ENCODE results near the gene RHBDF2. TPM values are rescaled to one million over a fixed set of nuclear protein-coding genes. Genes with fewer than 3 reads are reported as not detected.

RHBDF2 gene
- total RNA-seq, 2 experiments from 2014 or later: 23.9 to 28.4 TPM

- POLR2A ChIA-PET: interaction anchor here (0.6 to 0.7 kb wide), 2 partner anchors 260 to 263 kb away, joined by 3 to 6 read pairs; no protein-coding TSS in a partner anchor
- intact Hi-C loops (cut with DNase I, micrococcal nuclease): no loop called here
- ATAC-seq: no peak
- Mint-ChIP-seq H3K27ac (no peak overlapping the region), H3K4me1 (no peaks in the 10 kb centered on the region), H3K27me3 (no peaks in the 10 kb centered on the region), H3K9me3 (ENCODE audit: low read depth) (no peaks in the 10 kb centered on the region), H3K36me3 (ENCODE audit: low read depth) (peaks cover 3% of the 10 kb centered on the region), H3K4me3 (no peak overlapping the region)
- DNase-seq: no peak
- CTCF ChIA-PET: interaction anchor here (0.8 to 2.7 kb wide), 10 partner anchors 10 to 172 kb away, joined by 3 to 26 read pairs (median 5); partner anchors contain the start of gene UBE2O
Measured at GRCh38 chr17:76467809-76468633, 33.2 kb downstream of the RHBDF2 start.

DNA sequence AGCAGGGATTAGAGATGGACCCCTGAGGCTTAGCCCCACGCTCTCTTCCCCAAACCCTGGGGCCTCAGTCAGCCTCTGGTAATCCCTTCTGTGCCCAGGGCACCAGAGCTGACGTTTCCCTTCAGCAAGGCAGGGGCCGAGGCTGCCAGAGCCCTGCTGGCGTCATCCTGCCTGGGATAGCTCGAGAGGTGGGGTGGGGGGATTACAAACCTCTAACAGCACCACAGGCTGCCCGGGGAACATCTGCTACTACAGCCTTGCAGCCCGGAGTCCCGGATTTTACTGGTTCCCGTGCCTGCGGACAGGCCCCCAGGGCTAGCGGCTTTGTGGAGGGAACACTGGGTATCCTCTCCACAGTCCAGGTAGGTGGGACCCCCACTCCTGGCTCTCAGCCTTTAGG is 33.9 kb downstream of the RHBDF2 start, which contains the start of gene AANAT:
Gene AANAT, plus strand, starts transcription at position 238 of the 400 bp plus-strand sequence. CDS start 1,144 bp downstream, outside the sequence.
- no peak for DNase-seq
- intact Hi-C loops (cut with DNase I, micrococcal nuclease): no loop called here
- no peaks in the 10 kb centered on the region for H3K4me1 Mint-ChIP-seq
- no peaks in the 10 kb centered on the region for H3K9me3 Mint-ChIP-seq (ENCODE audit: low read depth)
- no peaks in the 10 kb centered on the region for H3K27me3 Mint-ChIP-seq
- H3K27ac Mint-ChIP-seq: no peak within 1 kb of the TSS
- H3K4me3 Mint-ChIP-seq: no peak within 1 kb of the TSS
- no peak for ATAC-seq
- ChIA-PET POLR2A (interaction anchor here (0.6 to 0.7 kb wide), 2 partner anchors 260 to 263 kb away, joined by 3 to 6 read pairs; no protein-coding TSS in a partner anchor), CTCF (interaction anchor here (0.6 to 2.7 kb wide), 13 partner anchors 10 to 220 kb away, joined by 3 to 26 read pairs (median 5); partner anchors contain the start of gene UBE2O)
- peaks cover 3% of the 10 kb centered on the region for H3K36me3 Mint-ChIP-seq (ENCODE audit: low read depth)

DNA sequence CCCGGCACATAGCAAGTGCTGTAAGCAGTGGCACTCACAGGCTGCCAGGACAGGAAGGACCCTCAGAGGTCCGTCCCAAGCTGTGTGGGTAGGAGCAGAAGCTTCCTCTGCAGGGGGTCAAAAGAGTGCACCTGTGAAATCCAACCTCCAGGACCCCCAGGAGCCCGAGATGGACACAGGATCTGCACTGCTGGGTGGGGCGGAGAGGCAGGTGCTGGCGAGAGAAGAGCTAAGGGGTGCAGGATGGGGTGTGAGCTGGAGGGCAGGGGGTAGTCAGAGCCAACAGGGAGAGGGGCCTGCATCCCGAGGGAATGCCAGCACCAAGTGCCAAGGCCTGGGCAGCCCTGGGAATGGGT is 34.5 kb downstream of the RHBDF2 start:
- no peak overlapping the region for H3K4me3 Mint-ChIP-seq
- H3K36me3 Mint-ChIP-seq (ENCODE audit: low read depth): peaks cover 3% of the 10 kb centered on the region
- no peaks in the 10 kb centered on the region for H3K4me1 Mint-ChIP-seq
- H3K27ac Mint-ChIP-seq: no peak overlapping the region
- intact Hi-C loops (cut with DNase I, micrococcal nuclease): loop anchor here (1.0 kb wide), 2 partner anchors 35 to 40 kb away; partner anchors contain the start of gene RHBDF2 (in 1 of the 2)
- H3K27me3 Mint-ChIP-seq: no peaks in the 10 kb centered on the region
- ChIA-PET POLR2A (no interaction called here), CTCF (interaction anchor here (0.6 to 2.7 kb wide), 11 partner anchors 9 to 219 kb away, joined by 3 to 26 read pairs (median 6); partner anchors contain the start of gene UBE2O)
- DNase-seq: no peak
- H3K9me3 Mint-ChIP-seq (ENCODE audit: low read depth): no peaks in the 10 kb centered on the region
- no peak for ATAC-seq

GRCh38 chr17:76462556-76463290 is 38.5 kb downstream of the RHBDF2 start:
- POLR2A ChIA-PET: interaction anchor here (0.6 kb wide), 1 partner anchor 40 kb away, joined by 3 read pairs; no protein-coding TSS in a partner anchor
- no peak for ATAC-seq
- CTCF ChIA-PET: interaction anchor here (1.2 to 2.1 kb wide), 2 partner anchors 9 to 44 kb away, joined by 6 to 9 read pairs; no protein-coding TSS in a partner anchor

GRCh38 chr17:76461765-76462555 is 39.3 kb downstream of the RHBDF2 start:
- DNase-seq (no peak), ATAC-seq (no peak)
- H3K9me3 Mint-ChIP-seq (ENCODE audit: low read depth): no peaks in the 10 kb centered on the region
- intact Hi-C loops (cut with DNase I, micrococcal nuclease): no loop called here
- POLR2A ChIA-PET: interaction anchor here (0.6 kb wide), 1 partner anchor 41 kb away, joined by 3 read pairs; no protein-coding TSS in a partner anchor
- H3K4me1 Mint-ChIP-seq: no peaks in the 10 kb centered on the region
- no peaks in the 10 kb centered on the region for H3K27me3 Mint-ChIP-seq
- H3K4me3 Mint-ChIP-seq: no peak overlapping the region
- H3K36me3 Mint-ChIP-seq (ENCODE audit: low read depth): no peaks in the 10 kb centered on the region
- H3K27ac Mint-ChIP-seq: no peak overlapping the region
- CTCF ChIA-PET: interaction anchor here (1.2 to 2.1 kb wide), 2 partner anchors 8 to 45 kb away, joined by 6 to 9 read pairs; no protein-coding TSS in a partner anchor

More at GRCh38 chr17:76462556-76463290, 38.5 kb downstream of the RHBDF2 start:
- Mint-ChIP-seq H3K4me3 (no peak overlapping the region), H3K9me3 (ENCODE audit: low read depth) (no peaks in the 10 kb centered on the region), H3K27ac (no peak overlapping the region), H3K4me1 (no peaks in the 10 kb centered on the region), H3K27me3 (no peaks in the 10 kb centered on the region), H3K36me3 (ENCODE audit: low read depth) (no peaks in the 10 kb centered on the region)
- no peak for DNase-seq
- intact Hi-C loops (cut with DNase I, micrococcal nuclease): no loop called here

- CTCF ChIA-PET: interaction anchor here (0.6 to 2.3 kb wide), 9 partner anchors 10 to 314 kb away, joined by 3 to 6 read pairs (median 3); no protein-coding TSS in a partner anchor
- Mint-ChIP-seq H3K36me3 (ENCODE audit: low read depth) (no peaks in the 10 kb centered on the region), H3K27me3 (no peaks in the 10 kb centered on the region), H3K27ac (no peak overlapping the region), H3K4me3 (no peak overlapping the region), H3K9me3 (ENCODE audit: low read depth) (no peaks in the 10 kb centered on the region), H3K4me1 (no peaks in the 10 kb centered on the region)
- no peak for ATAC-seq
- intact Hi-C loops (cut with DNase I, micrococcal nuclease): loop anchor here in 1 of 2 experiments (10.0 kb wide), 1 partner anchor 825 kb away; no protein-coding TSS in a partner anchor
- no peak for DNase-seq
- POLR2A ChIA-PET: no interaction called here
Measured at GRCh38 chr17:76459674-76460073, 41.5 kb downstream of the RHBDF2 start.

DNA sequence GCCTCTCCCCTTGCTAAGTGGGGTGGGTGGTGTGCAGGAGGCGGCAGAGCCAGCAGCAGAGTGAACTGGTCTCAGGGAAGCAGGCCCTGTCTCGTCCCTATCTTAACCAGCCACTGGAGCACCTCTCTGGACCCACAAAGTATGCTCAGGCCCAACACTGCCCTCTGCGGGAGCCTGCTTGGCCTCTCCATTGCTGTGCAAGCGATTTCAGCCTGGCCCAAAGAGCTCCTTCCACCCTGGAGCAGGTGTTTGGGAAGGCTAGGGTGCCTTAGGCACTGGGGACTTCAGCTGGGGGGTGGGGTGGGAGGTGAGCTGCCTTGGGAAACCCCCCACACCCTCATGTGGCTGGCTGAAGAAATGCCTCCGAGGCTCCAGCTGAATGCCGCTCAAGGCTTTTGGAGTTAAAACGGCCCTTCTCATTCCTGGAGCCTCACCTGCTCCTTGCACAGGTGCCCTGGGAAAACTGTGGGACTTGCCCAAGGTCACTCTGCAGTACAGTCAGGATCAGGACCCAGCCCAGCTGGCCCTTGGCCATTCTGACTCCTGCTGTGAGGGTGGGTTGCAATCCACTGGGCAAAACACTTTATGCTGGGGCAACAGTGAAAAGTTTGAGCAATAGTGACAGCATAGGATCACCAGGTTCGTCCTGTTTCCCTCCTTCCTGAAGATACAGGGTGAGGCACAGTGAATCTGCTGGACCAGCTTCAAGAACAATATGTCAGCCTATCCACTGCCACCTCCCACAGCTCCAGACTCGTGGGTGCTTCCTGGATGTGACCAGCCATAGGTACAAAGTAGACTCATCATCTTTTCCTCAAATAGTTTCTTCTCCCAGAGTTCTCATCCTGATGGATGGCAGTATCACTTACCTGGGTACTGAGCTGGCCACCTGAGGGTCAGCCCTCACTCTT is 42.4 kb downstream of the RHBDF2 start:
- no peaks in the 10 kb centered on the region for H3K27me3 Mint-ChIP-seq
- ATAC-seq (peak; percentile 33), DNase-seq (peak; percentile 48)
- no peaks in the 10 kb centered on the region for H3K36me3 Mint-ChIP-seq (ENCODE audit: low read depth)
- ChIA-PET CTCF (interaction anchor here (0.6 to 3.0 kb wide), 12 partner anchors 8 to 209 kb away, joined by 3 to 12 read pairs (median 4); partner anchors contain the start of gene AANAT), POLR2A (interaction anchor here (0.5 kb wide), 2 partner anchors 36 to 395 kb away, joined by 3 read pairs; no protein-coding TSS in a partner anchor)
- no peaks in the 10 kb centered on the region for H3K4me1 Mint-ChIP-seq
- H3K4me3 Mint-ChIP-seq: no peak overlapping the region
- intact Hi-C loops (cut with DNase I, micrococcal nuclease): loop anchor here in 1 of 2 experiments (10.0 kb wide), 1 partner anchor 826 kb away; no protein-coding TSS in a partner anchor
- no peaks in the 10 kb centered on the region for H3K9me3 Mint-ChIP-seq (ENCODE audit: low read depth)
- no peak overlapping the region for H3K27ac Mint-ChIP-seq

DNA sequence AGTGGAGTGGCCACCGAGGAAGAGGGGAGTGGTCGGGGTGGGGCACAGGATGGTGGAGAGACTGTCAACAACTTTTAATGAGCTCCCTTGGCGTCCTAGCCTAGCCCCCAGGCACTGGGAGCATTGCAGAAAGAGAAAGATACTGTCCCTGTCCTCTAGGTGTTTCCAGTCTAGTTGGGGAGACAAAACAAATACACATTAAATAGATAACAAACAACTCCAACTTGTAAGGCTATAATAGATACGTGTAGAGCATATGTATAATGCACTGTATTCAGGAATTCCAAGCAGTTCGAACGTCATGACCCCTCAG is 47.8 kb downstream of the RHBDF2 start:
- H3K9me3 Mint-ChIP-seq (ENCODE audit: low read depth): no peaks in the 10 kb centered on the region
- intact Hi-C loops (cut with DNase I, micrococcal nuclease): loop anchor here (1.0 to 10.0 kb wide), 13 partner anchors 45 to 831 kb away; partner anchors contain the start of genes JMJD6 (in 1 of the 2), METTL23 (in 1 of the 2), PRPSAP1 (in 1 of the 2) and RHBDF2 (in 1 of the 2)
- H3K4me1 Mint-ChIP-seq: peaks cover 30% of the 10 kb centered on the region
- H3K27ac Mint-ChIP-seq: no peak overlapping the region
- ChIA-PET POLR2A (interaction anchor here (0.6 kb wide), 1 partner anchor 680 kb away, joined by 3 read pairs; no protein-coding TSS in a partner anchor), CTCF (interaction anchor here (0.6 to 2.2 kb wide), 13 partner anchors 9 to 536 kb away, joined by 3 to 9 read pairs (median 5); partner anchors contain the start of genes AANAT and SPHK1)
- H3K4me3 Mint-ChIP-seq: peak overlapping the region; percentile 84
- ATAC-seq: no peak
- H3K27me3 Mint-ChIP-seq: no peaks in the 10 kb centered on the region
- peaks cover 2% of the 10 kb centered on the region for H3K36me3 Mint-ChIP-seq (ENCODE audit: low read depth)
- DNase-seq: no peak

DNA sequence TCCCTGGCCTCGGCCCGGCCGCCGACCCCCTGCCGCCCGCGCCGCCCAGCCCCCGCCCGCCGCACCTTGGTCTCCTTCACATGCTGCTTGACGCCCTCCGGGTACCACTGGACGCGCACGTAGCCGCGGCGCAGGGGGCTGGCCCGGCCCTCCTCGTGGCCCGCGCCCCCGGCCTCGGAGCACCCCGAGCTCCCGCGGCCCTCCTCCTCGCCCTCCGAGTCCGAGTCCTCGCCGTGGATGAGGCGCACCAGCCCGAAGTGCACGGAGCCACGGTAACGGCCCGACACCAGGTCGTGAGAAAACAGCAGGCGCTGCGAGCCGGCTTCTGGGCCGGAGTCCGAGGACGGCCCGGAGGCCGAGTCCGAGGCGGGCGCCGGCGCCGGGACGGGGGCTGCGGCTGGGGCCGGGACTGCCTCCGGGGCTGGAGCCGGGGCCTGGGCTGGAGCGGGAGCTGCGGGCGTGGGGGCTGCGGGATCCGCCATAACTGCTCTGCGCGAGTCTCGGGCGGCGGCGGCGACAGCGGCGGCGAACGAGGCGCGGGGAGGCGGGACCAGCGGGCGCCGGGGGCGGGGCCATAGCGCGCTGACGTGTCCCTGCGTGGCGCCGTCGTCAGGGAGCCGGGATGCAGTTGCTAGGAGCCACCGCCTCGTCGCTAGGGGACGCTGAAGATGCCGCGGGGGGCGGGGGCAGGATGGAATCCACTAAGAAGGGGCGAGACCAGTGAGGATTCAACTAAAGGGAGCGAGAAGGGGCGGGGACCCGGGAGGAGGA is 48.4 kb downstream of the RHBDF2 start, which contains the start of gene UBE2O:
Gene UBE2O, minus strand, starts transcription at position 493 of the 771 bp plus-strand sequence. Its CDS starts 11 bp downstream, at position 482.
- peaks cover 36% of the 10 kb centered on the region for H3K4me1 Mint-ChIP-seq
- peak within 1 kb of the TSS; percentile 84 for H3K4me3 Mint-ChIP-seq
- H3K9me3 Mint-ChIP-seq (ENCODE audit: low read depth): no peaks in the 10 kb centered on the region
- peaks cover 2% of the 10 kb centered on the region for H3K36me3 Mint-ChIP-seq (ENCODE audit: low read depth)
- POLR2A ChIA-PET: interaction anchor here (0.6 kb wide), 1 partner anchor 679 kb away, joined by 3 read pairs; no protein-coding TSS in a partner anchor
- H3K27ac Mint-ChIP-seq: peak within 1 kb of the TSS; percentile 55
- intact Hi-C loops (cut with DNase I, micrococcal nuclease): loop anchor here (1.0 to 10.0 kb wide), 13 partner anchors 44 to 832 kb away; partner anchors contain the start of genes JMJD6 (in 1 of the 2), METTL23 (in 1 of the 2), PRPSAP1 (in 1 of the 2) and RHBDF2 (in 1 of the 2)
- CTCF ChIA-PET: interaction anchor here (0.6 to 2.2 kb wide), 12 partner anchors 14 to 537 kb away, joined by 3 to 9 read pairs (median 4); partner anchors contain the start of genes AANAT and SPHK1
- ATAC-seq (peak; percentile 96), DNase-seq (peak; percentile 96)
- H3K27me3 Mint-ChIP-seq: no peaks in the 10 kb centered on the region
